BE2C (cell line): Measurements from ENCODE around the gene THRAP3.

Source experiments
- DNase-seq: peaks from one replicate; pipeline ENCODE4 v3.0.0-alpha.2; 2020
- H3K27me3 ChIP-seq: fragments of 250-450 bp; sonication (Bioruptor Pico); 2 replicates; pipeline ENCODE4 v1.5.1; 2020; ENCODE audit warnings: mild to moderate bottlenecking
- H3K36me3 ChIP-seq: fragments of 250-450 bp; sonication (Bioruptor Pico); 2 replicates; pipeline ENCODE4 v1.5.1; 2020; ENCODE audit warnings: mild to moderate bottlenecking
- H3K4me1 ChIP-seq: fragments of 250-450 bp; sonication (Bioruptor Pico); 2 replicates; pipeline ENCODE4 v1.5.1; 2020
- H3K4me3 ChIP-seq: 2 replicates; pipeline ENCODE4 v1.5.1; 2011; ENCODE audit warnings: low read depth, low read length
- H3K9me3 ChIP-seq: fragments of 250-450 bp; sonication (Bioruptor Pico); 2 replicates; pipeline ENCODE4 v1.5.1; 2020
- TF ChIP-seq, protein P1 (sequence below): IDR thresholded peaks from 2 replicates; pipeline ENCODE4 v1.5.1; 2012; ENCODE audit warnings: mild to moderate bottlenecking, low read depth, low read length

The THRAP3 gene

DNA sequence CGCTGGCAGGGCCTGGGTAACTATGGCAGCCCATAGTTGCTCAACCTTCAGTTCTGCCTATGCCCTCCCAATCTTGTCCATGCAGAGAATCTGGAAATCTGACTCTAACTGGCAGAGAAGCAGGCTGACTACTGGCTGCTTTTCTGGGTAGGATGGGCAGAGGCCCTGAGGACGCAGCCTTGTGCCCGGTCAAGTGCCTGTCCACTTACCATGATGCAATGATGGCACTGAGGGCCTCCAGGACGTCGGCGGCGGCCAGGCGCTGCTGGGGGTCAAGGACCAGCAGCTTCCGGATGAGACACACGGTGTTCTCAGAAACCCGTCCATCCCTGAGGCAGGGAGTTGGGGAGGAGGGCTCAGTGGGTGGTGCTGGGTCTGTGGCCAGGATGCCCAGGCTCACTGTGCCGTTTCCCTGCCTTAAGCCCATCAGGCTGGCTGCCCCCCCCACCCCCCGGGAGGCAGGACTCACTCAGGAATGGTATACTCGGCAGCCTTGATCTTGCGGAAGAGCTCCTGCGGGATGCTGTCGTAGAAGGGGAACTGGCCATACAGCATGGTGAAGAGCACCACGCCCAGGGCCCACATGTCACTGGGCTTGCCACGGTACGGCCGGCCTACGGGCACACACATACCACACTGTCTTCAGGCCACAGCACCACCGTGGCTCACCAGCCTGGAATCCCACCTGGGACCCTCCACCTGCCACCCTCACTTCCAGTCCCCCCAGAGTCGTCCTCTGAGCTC lies 119.6 kb downstream of the THRAP3 start:
- Histone ChIP-seq H3K4me1 (no peaks in the 10 kb centered on the region), H3K4me3 (no peak overlapping the region), H3K27me3 (no peaks in the 10 kb centered on the region), H3K9me3 (no peaks in the 10 kb centered on the region), H3K36me3 (peaks cover 7% of the 10 kb centered on the region; the same call in 1 of the 2 replicates)
- no peak for DNase-seq
- TF ChIP-seq, protein P1, sequence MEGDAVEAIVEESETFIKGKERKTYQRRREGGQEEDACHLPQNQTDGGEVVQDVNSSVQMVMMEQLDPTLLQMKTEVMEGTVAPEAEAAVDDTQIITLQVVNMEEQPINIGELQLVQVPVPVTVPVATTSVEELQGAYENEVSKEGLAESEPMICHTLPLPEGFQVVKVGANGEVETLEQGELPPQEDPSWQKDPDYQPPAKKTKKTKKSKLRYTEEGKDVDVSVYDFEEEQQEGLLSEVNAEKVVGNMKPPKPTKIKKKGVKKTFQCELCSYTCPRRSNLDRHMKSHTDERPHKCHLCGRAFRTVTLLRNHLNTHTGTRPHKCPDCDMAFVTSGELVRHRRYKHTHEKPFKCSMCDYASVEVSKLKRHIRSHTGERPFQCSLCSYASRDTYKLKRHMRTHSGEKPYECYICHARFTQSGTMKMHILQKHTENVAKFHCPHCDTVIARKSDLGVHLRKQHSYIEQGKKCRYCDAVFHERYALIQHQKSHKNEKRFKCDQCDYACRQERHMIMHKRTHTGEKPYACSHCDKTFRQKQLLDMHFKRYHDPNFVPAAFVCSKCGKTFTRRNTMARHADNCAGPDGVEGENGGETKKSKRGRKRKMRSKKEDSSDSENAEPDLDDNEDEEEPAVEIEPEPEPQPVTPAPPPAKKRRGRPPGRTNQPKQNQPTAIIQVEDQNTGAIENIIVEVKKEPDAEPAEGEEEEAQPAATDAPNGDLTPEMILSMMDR: no peak

DNA sequence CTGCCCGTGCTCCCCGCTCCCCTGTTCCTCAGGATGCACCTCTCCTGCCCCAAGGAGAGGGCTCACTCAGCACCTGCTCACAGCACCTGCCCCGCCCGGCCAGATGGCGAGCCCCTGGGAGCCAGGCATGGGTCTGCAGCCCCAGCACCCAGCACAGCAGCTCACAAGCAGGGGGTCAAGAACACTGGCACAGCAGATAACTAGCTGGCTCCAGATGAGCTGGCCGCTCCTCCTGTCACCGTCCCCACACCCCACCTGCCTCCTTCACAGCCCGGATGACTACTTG lies 120.1 kb downstream of the THRAP3 start:
- Histone ChIP-seq H3K4me3 (no peak overlapping the region), H3K9me3 (no peaks in the 10 kb centered on the region), H3K36me3 (peaks cover 7% of the 10 kb centered on the region; the same call in 1 of the 2 replicates), H3K27me3 (no peaks in the 10 kb centered on the region), H3K4me1 (no peaks in the 10 kb centered on the region)
- no peak for DNase-seq
- TF ChIP-seq, protein P1: no peak

DNA sequence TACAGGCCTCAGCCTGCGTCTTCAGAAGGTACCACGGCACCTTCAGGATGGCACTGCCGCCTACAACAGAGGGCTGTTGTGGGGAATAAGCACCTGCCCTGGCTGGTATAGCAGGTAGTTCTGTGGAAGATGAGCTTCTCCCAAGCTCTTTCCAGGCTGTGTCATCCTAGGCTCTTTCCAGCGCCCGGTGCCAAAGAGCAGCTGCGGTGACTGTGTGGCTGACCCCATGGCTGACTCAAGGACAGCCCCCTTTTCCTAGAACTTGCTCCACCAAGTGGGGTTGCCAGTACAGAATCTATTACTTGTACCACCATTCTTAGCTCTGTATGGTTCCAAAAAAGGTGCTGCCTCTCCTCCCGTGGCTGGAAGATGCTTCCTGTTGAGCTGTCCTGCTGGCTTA lies 121.1 kb downstream of the THRAP3 start:
- Histone ChIP-seq H3K36me3 (peaks cover 7% of the 10 kb centered on the region; the same call in 1 of the 2 replicates), H3K4me1 (no peaks in the 10 kb centered on the region), H3K9me3 (no peaks in the 10 kb centered on the region), H3K27me3 (no peaks in the 10 kb centered on the region), H3K4me3 (no peak overlapping the region)
- DNase-seq: no peak
- TF ChIP-seq, protein P1: no peak

DNA sequence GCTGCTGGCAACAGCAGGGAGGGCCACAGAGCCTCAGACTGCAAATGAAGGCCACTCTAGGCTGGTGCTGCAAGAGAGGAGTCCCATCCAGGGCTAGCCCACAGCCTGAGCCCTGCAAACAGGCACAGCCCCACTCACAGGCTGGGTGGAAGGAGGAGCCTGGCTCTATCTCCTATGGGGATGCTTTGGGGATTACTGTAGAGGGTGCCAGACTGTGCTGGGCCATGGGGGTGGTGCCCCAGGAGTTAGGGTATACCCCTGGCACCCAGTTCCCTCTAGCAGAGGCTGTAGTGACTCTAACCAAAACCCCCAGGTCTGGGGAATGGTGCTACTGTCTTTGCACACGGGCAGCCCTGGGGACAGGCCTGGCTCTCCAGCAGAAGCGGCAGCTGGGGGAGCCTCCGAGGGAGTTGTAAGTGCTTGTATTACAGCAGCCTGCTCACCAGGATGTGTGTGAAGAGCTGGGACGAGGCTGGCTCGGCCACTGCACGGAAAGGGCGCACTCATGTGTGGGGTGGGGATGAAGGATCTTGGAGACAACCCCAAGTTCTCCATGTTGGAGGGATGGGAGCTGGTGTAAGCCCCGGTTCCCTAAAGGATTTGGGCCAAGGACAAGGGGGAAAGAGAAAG lies 122.6 kb downstream of the THRAP3 start:
- Histone ChIP-seq H3K4me1 (peaks cover 3% of the 10 kb centered on the region), H3K9me3 (no peaks in the 10 kb centered on the region), H3K4me3 (no peak overlapping the region), H3K36me3 (peaks cover 7% of the 10 kb centered on the region; the same call in 1 of the 2 replicates), H3K27me3 (no peaks in the 10 kb centered on the region)
- DNase-seq: no peak
- TF ChIP-seq, protein P1: no peak

DNA sequence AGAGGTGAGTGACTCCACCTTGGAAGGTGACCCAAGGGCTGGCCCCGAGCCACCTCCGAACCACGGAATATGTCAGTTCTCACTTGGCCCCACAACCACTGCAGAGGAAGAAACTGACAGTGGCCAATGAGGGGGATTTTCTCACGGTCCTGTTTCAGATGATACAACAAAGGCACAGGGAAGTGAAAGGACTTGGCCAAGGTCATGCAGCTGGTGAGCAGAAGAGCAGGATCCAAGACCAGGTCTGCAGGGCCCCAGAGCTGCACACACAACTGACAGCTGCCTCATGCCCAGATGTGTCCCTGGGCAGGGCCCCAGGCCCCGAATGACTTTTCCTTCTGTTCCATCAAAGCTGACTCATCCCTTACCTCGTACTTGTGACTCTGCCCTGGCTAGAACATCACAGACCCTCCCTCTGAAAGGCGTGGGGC lies 125.0 kb downstream of the THRAP3 start:
- Histone ChIP-seq H3K27me3 (no peaks in the 10 kb centered on the region), H3K4me1 (peaks cover 9% of the 10 kb centered on the region), H3K4me3 (no peak overlapping the region), H3K36me3 (peaks cover 7% of the 10 kb centered on the region; the same call in 1 of the 2 replicates), H3K9me3 (no peaks in the 10 kb centered on the region)
- TF ChIP-seq, protein P1: no peak
- DNase-seq: no peak

DNA sequence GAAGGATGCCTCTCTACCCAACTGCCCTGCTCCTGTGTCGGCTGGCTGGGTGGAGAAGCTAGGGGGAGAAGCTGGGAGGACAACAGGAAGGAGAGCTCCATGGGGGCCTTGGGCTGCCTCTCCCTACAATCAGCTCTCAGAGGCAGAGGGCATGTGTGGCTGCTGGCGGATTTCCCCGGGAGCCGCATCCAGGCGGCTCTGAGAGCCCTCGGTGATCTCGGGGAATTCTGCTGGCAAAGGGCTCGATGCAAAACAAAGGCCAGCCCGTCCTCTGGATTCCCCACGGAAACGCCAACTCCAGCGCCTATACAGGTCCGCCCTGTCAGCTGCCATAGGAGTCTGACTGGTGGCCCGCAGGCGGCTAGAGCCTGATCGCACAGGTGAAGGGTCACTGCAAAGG lies 125.6 kb downstream of the THRAP3 start:
- Histone ChIP-seq H3K9me3 (no peaks in the 10 kb centered on the region), H3K27me3 (no peaks in the 10 kb centered on the region), H3K4me3 (no peak overlapping the region), H3K36me3 (peaks cover 7% of the 10 kb centered on the region; the same call in 1 of the 2 replicates), H3K4me1 (peaks cover 9% of the 10 kb centered on the region)
- TF ChIP-seq, protein P1: no peak
- no peak for DNase-seq
